ENCODE results near the gene EMILIN3. TPM values are rescaled to one million over a fixed set of nuclear protein-coding genes. Genes with fewer than 3 reads are reported as not detected.

EMILIN3 gene, protein sequence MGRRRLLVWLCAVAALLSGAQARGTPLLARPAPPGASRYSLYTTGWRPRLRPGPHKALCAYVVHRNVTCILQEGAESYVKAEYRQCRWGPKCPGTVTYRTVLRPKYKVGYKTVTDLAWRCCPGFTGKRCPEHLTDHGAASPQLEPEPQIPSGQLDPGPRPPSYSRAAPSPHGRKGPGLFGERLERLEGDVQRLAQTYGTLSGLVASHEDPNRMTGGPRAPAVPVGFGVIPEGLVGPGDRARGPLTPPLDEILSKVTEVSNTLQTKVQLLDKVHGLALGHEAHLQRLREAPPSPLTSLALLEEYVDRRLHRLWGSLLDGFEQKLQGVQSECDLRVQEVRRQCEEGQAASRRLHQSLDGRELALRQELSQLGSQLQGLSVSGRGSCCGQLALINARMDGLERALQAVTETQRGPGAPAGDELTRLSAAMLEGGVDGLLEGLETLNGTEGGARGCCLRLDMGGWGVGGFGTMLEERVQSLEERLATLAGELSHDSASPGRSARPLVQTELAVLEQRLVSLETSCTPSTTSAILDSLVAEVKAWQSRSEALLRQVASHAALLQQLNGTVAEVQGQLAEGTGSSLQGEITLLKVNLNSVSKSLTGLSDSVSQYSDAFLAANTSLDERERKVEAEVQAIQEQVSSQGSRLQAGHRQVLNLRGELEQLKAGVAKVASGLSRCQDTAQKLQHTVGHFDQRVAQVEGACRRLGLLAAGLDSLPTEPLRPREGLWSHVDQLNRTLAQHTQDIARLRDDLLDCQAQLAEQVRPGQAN
- total RNA-seq: not detected
- long read RNA-seq, partial matches to known transcripts: 0 of 3 reads
- long read RNA-seq, other reads (novel, unspliced or antisense): 3 of 3 reads

DNA sequence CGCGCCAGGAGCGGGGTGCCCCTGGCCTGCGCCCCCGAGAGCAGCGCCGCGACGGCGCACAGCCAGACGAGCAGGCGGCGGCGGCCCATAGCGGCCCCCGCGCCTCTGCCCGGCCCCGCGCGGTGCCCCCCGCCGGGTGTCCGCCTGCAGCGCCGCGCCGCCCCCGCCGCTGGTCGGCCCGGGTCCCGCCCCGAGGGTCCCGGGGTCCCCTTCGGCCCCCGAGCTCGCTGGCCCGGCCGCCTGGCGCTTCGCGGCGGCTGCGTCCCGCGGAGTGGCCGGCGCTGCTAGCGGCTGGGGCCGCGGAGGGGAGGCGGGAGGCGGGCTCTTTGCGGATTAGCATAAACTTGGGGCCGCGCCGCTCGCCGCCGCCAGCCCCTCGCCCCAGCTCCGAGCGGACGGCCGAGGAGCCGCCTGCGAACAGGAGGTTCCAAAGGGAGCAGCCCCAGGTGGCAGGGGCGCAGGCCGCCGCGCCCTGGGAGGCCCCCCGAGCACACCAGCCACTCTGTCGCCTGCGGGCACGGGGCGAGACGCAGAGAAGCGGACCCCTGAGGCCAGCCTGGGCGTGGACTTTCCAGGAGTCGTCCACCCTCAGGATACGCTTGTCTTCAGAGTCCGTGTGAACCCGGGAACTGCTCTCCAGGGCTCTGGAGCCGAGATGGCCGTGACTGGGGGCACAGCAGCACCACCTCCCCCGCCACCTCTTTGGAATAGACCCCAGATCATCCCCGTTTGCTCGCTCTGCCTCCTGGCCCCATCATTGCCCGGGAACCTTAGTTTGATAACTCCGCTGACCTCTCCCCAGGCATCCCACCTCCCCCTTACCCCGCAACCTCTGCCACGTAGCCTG, at the start of gene EMILIN3:
Gene EMILIN3 (minus strand): TSS at position 273 of the 847 bp plus-strand sequence. CDS start 184 bp downstream, at position 89.
- no peak for DNase-seq (ENCODE audit: low spot score)

DNA sequence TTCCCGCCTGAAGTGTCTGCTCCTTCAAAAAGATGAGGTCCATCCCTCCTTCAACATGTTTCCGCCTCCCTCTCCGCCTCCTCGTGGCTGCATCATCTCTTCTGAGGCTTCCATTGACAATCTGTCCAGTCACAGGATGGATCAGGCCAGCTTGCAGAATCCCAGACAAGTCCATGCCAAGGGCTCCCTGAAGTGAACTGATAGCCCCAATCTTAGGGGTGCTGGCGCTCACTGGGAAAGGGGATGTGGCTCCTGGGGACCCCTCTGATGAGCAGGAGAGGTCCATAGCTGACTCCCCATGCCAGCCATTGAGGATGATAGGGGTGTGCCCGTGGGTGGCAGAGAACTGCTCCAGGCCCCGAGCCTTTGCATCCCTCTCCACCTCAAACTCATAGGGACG, 48.6 kb upstream of the EMILIN3 start:
- DNase-seq (ENCODE audit: low spot score): peak; percentile 62

DNA sequence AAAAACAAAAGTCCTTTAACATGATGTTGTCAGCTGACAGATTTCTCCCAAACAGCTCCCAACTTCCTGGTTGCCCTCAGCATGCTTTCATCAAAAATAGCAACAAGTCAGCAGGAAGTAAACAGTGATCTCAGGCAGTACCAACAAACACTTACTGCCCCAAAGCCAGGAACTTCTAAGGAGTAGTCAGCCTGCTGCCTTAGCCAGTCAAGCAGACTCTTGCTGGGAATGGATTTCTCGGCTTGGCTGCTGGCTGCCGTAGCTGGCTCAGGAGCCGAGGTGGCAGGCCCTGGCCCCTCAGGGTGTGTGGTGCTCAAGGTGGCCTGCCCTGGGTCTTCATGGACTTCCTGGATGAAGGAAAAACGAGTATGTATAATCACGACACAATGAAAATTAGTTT, 46.6 kb upstream of the EMILIN3 start:
- DNase-seq (ENCODE audit: low spot score): peak; percentile 57

DNA sequence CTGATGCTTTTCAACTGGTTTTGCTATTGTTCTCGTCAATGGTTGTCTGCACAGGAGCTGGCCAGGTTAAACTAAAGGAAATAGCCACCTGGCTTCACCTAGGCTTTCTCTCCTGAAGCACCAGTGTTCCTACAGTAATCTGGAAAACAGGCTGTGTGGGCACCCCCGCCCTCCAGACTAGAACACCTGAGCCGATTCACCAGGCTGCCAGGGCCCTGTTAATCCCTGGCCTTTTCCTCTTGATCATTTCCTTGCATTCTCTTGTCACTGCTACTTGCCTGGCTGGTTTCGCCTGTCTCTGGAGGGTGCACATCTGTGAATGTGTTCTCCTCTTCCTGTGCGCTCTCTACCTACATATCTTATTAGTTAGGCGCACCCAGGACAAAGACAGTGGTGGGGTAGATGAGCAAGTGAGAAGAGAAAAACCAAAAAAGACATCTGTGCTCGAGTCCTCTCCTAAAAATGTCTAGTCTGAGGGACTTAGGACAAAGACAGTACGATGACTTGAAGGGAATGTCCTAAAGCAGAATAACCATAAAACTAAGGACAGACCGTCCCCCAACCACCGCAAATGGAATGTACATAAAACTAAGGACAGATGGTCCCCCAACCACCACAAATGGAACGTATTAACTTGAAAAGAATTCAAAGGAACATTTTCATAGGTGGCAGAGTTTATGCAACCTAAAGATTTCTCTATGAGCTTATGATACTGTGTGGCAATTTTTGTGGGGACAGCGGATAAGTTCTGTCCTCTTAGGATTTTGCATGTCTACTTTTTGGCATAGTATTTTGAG, 45.9 kb upstream of the EMILIN3 start:
- no peak for DNase-seq (ENCODE audit: low spot score)

DNA sequence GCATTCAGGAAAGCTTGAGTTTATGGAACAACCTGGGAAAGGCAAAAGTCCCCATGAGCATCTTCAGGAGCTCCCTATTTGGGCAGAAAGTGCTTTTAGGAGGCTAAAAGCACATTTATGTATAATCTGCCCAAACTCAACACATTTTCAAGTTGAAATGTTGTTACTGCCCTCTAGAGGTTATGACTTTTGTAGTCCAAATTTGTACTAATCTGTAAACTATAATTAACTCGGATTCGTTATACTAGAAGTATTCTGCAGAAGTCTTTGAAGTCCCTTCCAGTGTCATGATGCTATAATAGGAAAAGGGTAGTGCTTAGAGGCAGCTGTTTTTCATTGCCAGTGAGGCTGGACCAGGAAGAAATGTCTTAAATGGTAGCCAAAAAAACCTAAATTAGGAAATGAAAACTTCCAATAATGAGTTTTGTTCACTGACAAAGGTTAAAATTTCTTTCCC, 44.8 kb upstream of the EMILIN3 start:
- no peak for DNase-seq (ENCODE audit: low spot score)

DNA sequence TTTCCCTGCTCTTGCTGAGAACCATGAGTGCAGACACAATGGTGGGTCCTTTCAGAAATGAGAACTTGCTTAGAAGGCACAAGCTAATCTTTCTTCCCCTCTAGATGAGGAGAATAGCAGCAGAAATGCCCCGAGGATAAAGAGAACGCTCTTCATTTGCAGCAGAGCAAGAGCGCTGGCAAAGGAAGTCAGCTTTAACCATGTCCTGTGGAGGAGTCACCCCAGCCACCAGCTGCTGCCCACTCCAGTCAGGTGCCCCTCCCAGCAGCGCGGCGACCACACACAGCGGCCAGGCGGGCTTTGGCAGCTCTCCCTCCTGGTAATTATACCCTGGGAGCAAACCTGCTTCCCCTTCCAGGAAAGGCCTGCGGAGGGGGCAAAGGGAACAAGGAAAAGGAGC, 42.4 kb upstream of the EMILIN3 start:
- peak; percentile 82 for DNase-seq (ENCODE audit: low spot score)

DNA sequence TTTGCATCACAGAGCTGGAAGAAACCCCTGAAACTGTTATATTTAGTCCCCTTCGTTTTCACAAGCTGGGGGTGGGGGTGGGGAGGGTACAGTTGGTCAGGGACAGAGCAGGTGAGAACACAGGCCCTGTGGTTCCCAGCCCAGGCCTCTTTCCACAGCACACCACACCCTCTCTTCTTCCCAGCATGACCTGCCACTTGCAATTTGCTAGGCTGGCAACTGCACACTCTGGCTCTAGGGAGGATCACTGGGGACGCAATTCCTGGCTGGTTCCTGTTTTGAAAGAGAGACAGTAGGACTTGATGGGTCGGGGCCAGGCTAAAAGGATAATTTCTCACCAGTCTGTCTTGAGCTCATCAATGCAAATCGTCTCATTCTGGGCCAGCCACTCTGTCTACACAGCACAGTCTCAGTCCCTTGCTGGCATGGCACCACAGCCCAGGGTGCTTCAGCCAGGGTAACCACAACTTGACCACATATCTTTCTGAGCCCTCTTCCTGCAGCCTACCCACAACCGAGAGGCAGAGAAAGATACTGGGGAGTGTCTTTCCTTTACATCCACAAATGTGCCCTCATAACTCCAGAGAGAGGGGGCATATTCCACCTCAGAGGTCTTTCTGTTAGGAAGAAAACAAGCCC, 41.7 kb upstream of the EMILIN3 start:
- no peak for DNase-seq (ENCODE audit: low spot score)

DNA sequence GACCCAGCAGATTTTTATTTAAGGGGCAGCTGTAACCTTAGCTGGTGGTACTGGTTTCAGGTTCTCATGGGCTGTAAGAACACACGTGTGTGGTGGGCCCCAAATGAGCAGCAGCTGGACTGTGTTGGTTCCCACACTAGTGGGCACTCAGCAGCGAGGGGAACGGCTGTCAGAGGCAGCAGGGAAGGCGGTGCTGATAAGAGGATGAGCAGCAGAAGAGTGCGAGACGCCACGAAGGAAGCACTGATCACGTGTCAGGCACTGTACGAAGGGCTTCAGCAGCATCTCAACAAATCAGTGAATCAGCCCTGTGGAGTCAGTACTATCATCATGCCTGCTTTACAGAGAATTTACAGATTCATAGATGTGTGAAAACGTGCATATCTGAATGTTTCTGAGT, 41.0 kb upstream of the EMILIN3 start:
- DNase-seq (ENCODE audit: low spot score): no peak

DNA sequence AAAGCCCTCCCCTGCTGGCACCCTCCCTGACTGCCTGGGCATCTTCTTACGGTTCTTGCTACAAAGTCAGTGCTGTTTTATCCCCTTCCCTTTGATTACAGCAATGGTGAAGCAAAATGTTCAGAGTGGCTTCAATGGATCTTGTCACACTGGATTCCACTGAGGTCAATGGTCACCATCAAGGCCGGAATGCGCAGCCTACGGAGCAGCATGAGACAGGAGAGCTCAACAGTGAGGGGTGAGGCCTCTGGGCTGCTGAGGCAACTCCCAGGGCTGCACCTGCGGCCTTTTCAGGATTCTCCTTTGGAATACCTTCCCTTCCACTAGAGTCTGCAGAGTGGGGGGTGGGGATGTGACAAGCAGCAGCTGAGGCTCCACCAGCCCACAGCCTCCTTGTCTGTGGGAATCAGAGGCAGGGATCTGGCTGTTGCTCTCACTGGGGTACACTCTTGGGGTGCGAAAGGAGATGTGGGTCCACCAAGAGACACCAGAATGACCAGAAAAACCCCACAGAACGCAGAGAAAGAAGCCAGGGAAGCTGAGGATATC, 40.4 kb upstream of the EMILIN3 start:
- DNase-seq (ENCODE audit: low spot score): no peak

DNA sequence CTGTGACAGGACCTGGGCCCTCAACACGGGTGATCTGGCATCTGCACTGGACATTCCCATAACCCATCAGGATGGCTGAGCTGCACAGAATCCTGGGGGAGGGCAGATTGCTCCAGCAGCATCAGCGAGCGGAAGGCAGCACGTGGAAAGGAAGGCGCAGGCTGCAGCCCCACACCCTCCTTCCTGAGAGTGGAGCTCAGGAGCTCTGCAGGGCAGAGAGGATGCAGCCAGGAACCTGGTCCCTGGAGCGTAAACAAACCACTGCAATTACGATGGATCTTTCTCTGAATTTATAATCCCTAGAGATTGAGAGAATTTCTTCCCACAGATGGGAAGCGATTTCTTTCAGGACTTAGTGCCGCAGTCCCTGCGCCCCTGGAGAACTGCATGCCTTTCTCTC, 39.7 kb upstream of the EMILIN3 start:
- DNase-seq (ENCODE audit: low spot score): no peak

DNA sequence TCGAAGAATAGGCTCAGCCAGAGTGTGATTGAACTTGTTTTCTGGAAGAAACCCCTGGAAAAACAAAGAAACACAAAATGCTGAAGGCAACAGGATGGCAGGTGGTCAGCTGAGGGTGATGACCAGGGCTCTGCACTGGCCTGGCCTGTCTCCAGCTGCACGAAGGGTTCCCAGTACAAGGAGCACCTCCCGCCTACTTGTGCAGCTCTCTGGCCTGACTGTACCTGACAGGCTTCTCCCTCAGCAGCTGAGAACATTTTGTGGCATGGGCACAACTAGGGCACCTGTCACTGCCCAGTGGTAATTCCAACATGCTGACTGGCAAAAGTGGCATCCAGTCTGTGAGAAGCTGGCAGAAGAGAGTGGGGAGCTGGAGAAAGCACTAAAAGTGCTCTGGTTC, 38.8 kb upstream of the EMILIN3 start:
- DNase-seq (ENCODE audit: low spot score): no peak

DNA sequence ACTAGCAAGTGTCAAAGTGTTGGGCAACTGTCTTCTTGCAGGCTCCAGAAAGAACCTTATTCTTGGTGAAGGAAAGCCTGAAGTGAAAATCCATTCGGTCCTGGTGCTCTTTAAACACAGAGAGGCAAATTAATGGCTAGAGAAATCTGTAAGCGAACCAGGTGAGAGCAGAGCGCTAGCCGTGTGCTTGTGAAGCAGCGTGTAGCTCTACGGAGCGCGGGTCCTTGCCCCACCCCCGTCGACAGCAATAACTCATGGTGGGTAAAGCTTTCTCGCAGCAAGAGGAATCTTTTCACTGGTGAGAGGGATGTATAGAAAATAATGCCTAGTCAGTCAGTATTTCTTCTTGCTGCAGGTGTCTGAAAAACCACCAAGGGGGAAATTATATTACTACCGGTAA, 37.0 kb upstream of the EMILIN3 start:
- no peak for DNase-seq (ENCODE audit: low spot score)

DNA sequence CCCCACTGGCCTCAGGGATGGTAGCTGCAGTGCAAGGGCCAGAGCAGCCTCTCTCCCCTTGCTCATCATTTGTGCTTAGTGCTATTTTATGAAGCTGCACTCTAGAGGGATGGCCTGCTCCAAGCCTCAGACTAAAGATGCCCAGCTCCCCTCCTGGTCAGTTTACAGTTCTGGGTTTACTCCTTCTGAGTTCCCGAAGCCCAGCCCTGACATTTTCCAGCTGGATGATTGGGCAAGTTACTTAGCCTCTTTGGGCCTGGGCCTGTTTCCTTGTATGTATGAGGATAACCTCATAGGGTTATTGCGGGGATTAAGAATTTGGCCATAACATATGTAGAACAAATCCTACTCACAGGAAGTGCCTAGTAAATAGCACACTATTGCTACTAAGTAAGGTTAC, 31.8 kb upstream of the EMILIN3 start:
- no peak for DNase-seq (ENCODE audit: low spot score)

DNA sequence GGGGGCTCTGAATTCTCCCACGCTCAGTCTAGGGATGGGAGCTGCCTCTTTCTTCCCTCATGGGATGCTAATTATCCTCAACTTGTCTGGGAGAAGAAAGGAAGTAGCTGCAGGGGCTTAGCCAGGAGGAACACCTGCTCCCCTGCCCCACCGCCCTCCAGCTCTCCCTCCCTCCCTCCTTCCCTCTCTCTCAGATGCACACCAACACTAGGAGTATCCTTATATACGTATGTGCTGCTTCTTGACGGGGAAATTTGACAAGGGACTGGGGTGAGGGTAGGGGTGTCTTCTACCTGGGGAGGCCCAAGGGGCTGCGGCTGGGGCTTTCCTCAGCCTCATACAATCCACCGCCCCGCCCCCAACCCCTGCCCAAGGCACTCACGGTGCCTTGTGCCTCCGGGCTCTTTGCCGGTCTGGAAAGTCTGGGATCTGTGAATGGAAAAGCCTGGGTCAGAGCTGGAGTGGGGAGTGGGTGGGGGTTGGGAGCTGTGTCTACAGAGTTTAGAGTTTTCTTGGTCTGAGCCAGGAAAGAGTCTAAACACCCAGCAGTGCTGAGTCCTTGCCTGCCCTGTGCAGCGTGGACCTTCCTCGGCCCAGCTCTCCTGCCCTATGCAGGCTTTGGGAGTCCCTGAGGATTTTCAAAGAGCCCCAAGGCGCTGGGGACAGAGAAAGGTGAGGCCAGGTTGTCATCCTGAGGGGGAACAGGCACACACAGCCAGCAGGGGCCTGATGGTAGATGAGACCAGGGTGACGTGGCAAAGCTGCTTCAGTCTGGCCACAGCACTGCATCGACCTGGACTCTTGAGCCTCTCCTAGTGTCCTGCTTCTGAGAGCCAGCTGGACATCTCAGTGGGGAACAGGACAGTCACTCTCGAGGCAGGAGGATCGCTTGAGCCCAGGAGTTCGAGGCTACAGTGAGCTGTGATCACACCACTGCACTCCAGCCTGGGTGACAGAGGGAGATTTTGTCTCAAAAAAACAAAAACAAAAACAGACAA, 29.3 kb upstream of the EMILIN3 start:
- DNase-seq (ENCODE audit: low spot score): peak; percentile 82

DNA sequence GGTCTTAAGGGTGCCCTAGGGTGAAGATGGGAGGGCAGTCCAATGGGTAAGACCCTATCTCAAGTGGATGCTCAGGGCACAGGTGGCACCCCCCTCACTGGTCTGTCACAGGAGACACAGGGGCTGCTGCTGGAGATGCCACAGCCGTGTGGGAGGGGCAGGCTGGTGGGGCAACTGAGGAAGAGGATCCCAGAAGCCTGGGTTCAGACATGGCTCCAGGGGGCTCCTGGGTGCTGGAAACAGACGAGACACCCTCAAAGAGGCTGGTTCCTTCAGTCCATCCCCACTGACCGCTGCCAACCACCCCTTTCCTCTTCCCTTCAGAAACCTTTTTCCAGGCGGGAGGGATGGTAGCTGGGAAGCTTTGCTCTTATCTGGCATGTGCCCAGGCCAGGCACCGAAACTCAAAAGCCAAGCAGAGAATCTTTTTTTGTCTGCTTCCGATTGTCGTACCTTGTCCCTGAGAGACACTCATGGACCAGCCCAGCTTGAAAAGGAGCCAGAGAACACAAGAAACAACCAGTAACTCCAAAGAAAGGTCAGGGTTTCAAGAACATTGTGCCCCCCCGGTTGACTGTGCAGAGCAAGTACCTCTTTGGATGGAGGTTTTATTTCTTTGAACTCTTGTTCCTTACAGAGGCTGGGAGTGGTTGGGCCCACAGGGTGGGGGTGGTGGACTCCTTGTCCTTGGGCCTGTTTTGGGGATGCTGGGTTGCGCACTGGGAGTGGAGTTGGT, 28.5 kb upstream of the EMILIN3 start:
- peak; percentile 68 for DNase-seq (ENCODE audit: low spot score)

DNA sequence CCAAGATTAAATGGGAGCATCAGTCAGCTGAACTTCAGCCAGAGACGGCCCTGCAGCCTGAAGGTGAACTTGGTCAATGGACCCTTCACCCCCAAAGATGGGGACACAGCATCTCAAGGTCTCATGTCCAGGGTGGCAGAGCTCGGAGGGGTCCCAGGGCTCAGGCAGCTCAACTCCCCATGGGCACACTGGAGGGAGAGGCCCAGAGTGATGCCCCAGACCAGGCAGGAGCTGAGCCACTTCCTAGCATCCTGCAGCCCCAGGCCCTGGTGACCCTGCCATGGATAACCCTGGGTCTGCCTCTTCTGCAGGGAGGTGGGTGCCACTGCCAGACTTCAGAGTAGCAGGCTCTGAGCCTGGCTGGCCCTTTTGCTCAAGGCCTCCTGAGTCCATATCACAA, 27.5 kb upstream of the EMILIN3 start:
- DNase-seq (ENCODE audit: low spot score): peak; percentile 81

DNA sequence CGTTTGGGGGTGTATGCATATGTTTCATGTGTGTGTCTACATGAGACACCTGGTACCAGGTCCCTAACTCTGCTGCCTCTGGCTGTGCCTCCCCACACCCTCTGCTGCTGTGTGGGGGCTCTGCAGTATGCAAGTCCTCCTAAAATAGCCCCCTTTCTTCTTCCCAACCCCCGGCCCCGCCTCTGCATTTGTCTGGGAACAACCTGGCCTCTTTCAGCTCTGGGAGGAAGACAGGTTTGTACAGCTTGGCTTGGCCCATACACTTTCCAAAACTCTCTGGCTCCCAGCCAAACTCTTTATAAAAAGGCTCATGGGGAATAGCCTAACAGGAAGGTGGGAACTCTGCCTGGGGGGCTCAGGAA, 27.1 kb upstream of the EMILIN3 start:
- peak; percentile 67 for DNase-seq (ENCODE audit: low spot score)

All from mesenteric fat pad (tissue), 1 donor.